Stomach smooth muscle (tissue), 2 donors: Measurements from ENCODE around the gene FAM181A.

Experiments
- H3K27ac ChIP-seq: one replicate; pipeline ENCODE4 v1.7.0; 2013; ENCODE audit warnings: mild to moderate bottlenecking, low read length, inconsistent platforms
- H3K27me3 ChIP-seq, 2 donors: one replicate each; pipeline ENCODE4 v1.7.0; 2013; ENCODE audit warnings: low read length in 2 of 2; ENCODE audit not compliant: insufficient read depth in 2 of 2, control insufficient read depth in 1 of 2
- H3K36me3 ChIP-seq, 2 donors: one replicate each; pipeline ENCODE4 v1.7.0; 2013; ENCODE audit warnings: low read length in 2 of 2; ENCODE audit not compliant: control insufficient read depth in 2 of 2, insufficient read depth in 2 of 2
- H3K4me1 ChIP-seq: one replicate; pipeline ENCODE4 v1.7.0; 2013; ENCODE audit warnings: low read length; ENCODE audit not compliant: control insufficient read depth, insufficient read depth
- H3K4me3 ChIP-seq, 2 donors: one replicate each; pipeline ENCODE4 v1.7.0; 2013; ENCODE audit warnings: low read length in 2 of 2
- H3K9ac ChIP-seq, 2 donors: one replicate each; pipeline ENCODE4 v1.7.0; 2013; ENCODE audit warnings: low read length in 2 of 2, mild to moderate bottlenecking in 1 of 2
- H3K9me3 ChIP-seq, 2 donors: one replicate each; pipeline ENCODE4 v1.7.0; 2013; ENCODE audit warnings: low read length in 2 of 2; ENCODE audit not compliant: control insufficient read depth in 2 of 2
- donor health status: healthy.
- donor health status: Pancreatic carcinoma.

FAM181A gene

DNA sequence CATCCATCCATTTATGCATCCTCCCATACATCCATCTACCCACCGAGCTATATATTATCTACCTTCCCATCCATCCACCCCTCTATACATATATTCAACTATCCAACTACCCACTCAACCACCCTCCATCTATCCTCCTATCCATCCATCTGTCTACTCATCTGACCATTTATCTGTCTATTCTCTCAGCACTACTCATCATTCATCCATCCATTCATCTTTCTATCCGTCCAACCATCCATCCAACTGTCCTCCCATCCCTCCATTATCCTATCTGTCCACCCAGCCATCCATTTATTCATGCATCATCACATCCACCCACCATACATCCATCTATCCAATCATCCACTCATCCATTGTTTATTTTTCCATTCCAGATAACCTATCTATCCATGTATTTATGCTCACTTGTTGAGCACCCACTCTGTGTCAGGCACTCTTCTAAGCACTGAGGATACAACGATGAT lies 37.7 kb downstream of the FAM181A start:
- Histone ChIP-seq H3K9ac (no peak overlapping the region), H3K27me3 (no peaks in the 10 kb centered on the region), H3K27ac (peak overlapping the region; percentile 37), H3K36me3 (peaks cover 29 to 36% of the 10 kb centered on the region in 2 donors), H3K4me1 (peaks cover 73% of the 10 kb centered on the region), H3K9me3 (no peaks in the 10 kb centered on the region), H3K4me3 (no peak overlapping the region)

DNA sequence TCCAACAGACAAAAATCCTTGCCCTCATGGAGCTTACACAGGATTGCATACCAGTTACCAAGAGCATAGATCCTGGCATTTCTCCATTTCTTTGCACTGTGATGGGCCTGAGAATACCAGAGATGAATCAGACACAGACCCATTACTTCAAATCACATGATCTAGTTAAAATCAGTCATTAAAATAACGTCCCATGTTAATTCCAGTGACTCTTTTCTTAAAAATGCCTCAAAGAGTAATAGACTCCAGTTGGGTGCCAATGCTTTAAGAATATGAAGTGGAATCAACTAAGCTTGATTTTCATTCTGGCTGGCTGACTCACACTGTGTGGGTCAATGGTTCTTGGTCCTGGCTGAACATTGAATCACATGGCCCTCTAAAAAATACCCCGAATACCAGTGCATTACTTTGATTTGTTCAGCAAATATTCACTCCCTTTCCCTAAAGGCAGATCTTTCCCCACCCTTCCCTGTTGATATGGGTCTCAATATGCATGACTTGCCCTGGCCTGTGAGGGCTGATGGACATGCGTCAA lies 38.2 kb downstream of the FAM181A start:
- no peaks in the 10 kb centered on the region for H3K9me3 ChIP-seq
- H3K36me3 ChIP-seq: peaks cover 29 to 32% of the 10 kb centered on the region in 2 donors
- peak overlapping the region in 1 of 2 donors; percentile 35 for H3K4me3 ChIP-seq
- no peaks in the 10 kb centered on the region for H3K27me3 ChIP-seq
- H3K4me1 ChIP-seq: peaks cover 73% of the 10 kb centered on the region
- H3K9ac ChIP-seq: no peak overlapping the region
- peak overlapping the region; percentile 71 for H3K27ac ChIP-seq

DNA sequence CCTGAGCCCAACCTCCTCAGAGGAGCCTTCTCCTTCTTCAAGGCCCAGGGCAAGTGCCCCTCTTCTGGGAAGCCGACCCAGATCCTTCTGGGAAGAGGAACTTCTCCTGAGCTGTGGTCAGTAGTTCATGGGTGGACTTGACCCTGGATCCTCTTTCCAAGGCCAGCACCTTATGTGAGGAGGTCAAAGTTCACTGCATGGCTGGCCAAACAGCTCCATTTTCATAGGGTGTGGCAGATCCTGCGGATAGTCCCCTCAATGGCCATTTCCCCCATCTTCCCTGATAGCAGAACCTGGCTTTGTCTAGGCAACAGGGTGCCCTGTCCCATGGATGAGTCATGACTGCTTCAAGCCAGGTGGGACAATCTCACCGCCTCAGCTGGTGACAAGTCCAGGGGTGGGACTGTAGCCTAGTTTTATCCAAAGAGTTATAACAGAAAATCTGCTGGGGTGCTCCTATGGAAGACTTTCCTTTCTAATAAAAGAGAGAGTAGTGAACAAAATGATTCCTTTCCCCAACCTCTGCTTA lies 38.9 kb downstream of the FAM181A start:
- Histone ChIP-seq H3K27me3 (no peaks in the 10 kb centered on the region), H3K4me3 (peak overlapping the region in 1 of 2 donors; percentile 35), H3K4me1 (peaks cover 78% of the 10 kb centered on the region), H3K9me3 (no peaks in the 10 kb centered on the region), H3K9ac (no peak overlapping the region), H3K36me3 (peaks cover 28 to 29% of the 10 kb centered on the region in 2 donors), H3K27ac (peak overlapping the region; percentile 71)

DNA sequence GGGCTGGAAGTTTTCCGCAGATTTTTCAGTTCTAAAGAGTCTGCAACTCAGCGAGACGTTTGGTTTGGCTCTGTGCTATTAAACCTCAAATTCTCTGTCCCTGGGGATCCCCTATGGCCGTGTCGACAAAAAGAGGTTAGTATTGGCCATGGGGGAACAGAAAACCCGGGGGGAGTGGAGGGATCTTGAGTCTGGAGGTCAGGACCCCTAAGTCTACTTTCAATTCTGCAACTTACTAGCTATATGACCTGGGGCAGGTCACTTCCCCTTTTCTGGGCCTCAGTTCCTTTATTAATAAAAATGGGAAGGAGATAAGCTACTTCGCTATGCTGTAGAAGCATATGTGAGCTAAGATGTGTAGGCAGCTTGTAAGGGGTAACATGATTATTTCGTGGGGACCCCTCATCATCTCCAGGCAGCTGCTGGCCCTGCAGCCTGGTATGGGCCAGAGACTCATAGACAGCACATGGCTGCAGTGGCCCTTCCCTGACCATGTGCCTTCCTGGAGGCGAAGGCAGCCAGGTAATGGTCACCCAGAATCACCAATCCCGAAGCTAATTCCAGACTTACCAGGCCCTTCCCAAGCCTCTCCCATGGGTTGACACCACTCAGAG lies 40.6 kb downstream of the FAM181A start:
- Histone ChIP-seq H3K36me3 (peaks cover 18 to 20% of the 10 kb centered on the region in 2 donors), H3K9ac (no peak overlapping the region), H3K27me3 (no peaks in the 10 kb centered on the region), H3K4me3 (no peak overlapping the region), H3K9me3 (no peaks in the 10 kb centered on the region), H3K4me1 (peaks cover 85% of the 10 kb centered on the region), H3K27ac (peak overlapping the region; percentile 60)

DNA sequence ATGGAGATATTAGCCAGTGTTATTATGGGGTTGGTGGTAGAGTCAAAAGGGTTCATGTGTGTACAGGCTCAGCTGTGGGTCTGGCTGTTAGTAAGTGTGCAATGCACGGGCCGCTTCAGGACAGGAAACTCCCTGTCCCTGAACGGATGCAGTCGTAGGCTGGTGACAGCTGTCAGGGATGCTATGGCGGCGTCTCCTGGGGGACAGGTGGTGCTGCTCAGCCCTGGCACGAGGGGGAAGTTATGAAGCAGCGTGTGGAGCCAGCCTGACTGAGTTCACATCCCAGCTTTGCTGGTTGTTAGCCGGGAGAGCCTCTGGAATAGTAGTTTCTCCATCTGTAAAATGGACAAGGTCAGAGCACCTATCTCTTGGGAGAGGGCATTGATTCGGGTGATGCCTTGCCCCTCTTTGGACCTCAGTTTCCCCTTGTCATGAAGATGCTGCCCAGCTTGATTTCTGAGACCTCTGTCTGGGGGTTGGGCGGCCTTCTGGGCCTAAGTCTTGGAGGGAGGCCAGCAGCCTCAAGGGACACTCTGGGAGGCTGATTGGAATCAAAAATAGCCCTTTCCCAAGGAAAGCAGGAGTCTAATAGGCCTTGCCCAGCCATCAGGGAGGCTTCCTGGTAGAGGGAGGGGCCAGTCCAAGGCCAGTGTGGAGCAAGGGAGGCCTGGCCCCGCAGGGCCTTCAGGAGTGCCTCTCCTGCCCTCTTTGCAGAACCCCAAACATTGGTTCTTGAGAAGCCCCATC lies 42.1 kb downstream of the FAM181A start:
- Histone ChIP-seq H3K27ac (peak overlapping the region; percentile 67), H3K4me3 (no peak overlapping the region), H3K9ac (no peak overlapping the region)

DNA sequence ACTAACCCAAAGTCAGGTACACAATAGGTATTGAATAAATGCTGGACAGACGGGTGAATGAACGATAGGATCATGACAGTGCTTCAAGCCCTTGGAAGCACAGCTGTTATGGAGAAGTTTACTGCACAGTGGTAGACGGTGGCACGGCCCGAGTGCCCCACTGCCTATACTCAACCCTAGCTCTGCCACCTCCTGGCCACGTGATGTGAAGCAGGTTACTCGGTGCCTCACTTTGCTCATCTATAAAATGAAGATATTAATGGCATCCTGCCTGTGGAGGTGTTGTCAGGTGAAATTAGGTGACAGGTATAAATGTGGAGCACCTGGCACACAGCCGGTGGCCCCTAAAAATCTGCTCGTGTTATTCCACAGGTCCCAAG lies 43.4 kb downstream of the FAM181A start:
- Histone ChIP-seq H3K9me3 (no peaks in the 10 kb centered on the region), H3K36me3 (peaks cover 3 to 8% of the 10 kb centered on the region in 2 donors), H3K27ac (peak overlapping the region; percentile 67), H3K9ac (peak overlapping the region; percentile 0 to 60), H3K27me3 (no peaks in the 10 kb centered on the region), H3K4me3 (peak overlapping the region; percentile 52 to 69), H3K4me1 (peaks cover 74% of the 10 kb centered on the region)

More for the DNA sequence above, 42.1 kb downstream of the FAM181A start:
- H3K4me1 ChIP-seq: peaks cover 80% of the 10 kb centered on the region
- peaks cover 6 to 9% of the 10 kb centered on the region in 2 donors for H3K36me3 ChIP-seq
- no peaks in the 10 kb centered on the region for H3K27me3 ChIP-seq
- no peaks in the 10 kb centered on the region for H3K9me3 ChIP-seq

DNA sequence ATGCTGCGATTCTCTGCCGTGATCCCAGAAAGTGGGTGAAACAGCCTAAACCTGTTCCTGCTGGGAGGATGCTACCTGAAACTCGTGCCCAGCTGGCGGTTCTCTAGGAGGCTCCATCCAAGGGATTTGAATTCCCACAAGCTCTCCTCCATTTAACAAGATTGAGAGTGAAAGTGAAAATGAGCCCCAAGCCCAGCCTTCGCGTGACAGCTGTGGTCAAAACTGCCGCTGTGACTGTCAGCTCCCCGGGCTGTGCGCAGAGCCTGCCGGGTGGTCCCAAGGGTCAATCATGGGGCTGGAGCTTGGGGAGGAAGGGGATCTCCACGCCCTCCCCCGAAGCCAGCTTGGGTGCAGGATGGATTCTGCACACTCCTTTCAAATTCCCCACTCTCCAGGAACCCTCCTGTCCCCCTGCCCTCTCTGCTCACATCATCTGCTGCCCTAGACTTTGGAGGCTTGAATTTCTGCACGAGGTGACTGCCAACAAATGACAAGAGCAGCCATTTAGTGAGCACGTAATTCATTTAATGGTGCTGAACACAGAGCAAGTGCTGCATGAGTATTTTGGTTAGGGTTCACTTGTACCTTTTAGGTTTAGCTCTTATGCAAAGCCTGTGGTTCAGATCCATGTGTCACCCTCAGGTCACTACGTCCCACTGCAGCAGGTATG lies 44.0 kb downstream of the FAM181A start:
- Histone ChIP-seq H3K9ac (peak overlapping the region; percentile 17 to 60), H3K27ac (peak overlapping the region; percentile 67), H3K27me3 (no peaks in the 10 kb centered on the region), H3K9me3 (no peaks in the 10 kb centered on the region), H3K36me3 (peaks cover 3 to 8% of the 10 kb centered on the region in 2 donors), H3K4me1 (peaks cover 73% of the 10 kb centered on the region), H3K4me3 (peak overlapping the region; percentile 52 to 69)

DNA sequence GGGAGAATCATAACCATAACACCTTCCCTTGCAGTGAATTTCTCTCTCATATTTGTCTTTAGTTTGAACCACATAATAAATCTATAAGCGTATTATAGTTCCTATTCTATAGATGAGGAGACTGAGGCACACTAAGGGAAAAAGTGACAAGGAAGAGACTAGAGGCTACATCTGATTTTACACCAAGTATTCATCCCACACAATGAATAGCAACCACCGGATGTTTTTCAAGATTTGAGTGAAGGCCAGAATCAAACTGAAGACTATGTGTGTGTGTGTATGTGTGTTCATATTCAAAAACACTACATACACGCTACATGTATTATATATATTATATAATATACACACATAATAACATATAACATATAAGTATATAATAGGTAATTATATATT lies 44.5 kb downstream of the FAM181A start:
- Histone ChIP-seq H3K36me3 (peaks cover 2 to 8% of the 10 kb centered on the region in 2 donors), H3K27me3 (no peaks in the 10 kb centered on the region), H3K9ac (peak overlapping the region; percentile 17 to 42), H3K9me3 (no peaks in the 10 kb centered on the region), H3K4me3 (peak overlapping the region; percentile 52 to 69), H3K27ac (peak overlapping the region; percentile 67), H3K4me1 (peaks cover 73% of the 10 kb centered on the region)

DNA sequence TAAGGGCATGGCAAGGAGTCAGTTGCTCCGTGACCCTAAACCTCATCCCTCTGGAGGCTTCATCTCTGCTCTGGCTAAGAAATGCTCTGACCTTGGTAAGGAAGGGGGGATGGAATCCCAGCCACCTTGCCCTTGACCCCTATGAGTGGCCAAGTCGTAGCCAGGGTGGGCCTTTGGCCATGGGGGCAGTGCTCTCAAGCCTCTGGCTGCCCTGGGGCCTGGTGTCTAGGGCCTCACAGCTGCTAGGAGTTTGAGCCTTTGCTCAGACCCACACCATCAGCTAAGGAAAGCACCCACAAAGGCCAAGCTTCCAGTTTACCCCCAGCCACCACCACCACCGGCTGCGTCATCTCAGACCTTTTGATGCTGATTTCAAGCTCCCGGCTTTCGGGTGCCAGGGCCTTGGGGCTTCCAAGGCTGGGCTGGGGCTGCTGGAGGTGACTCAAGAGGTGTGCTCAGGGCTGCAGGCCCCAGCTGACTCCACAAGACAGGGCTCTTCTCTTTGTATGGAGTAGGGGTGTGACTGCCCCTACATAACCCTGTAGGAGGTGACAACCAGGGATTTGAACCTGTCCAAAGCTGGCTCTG lies 45.6 kb downstream of the FAM181A start:
- Histone ChIP-seq H3K9me3 (no peaks in the 10 kb centered on the region), H3K4me3 (peak overlapping the region; percentile 81 to 93), H3K27ac (peak overlapping the region; percentile 99), H3K27me3 (no peaks in the 10 kb centered on the region), H3K4me1 (peaks cover 75% of the 10 kb centered on the region), H3K36me3 (peaks cover 2 to 8% of the 10 kb centered on the region in 2 donors), H3K9ac (peak overlapping the region; percentile 71 to 78)

DNA sequence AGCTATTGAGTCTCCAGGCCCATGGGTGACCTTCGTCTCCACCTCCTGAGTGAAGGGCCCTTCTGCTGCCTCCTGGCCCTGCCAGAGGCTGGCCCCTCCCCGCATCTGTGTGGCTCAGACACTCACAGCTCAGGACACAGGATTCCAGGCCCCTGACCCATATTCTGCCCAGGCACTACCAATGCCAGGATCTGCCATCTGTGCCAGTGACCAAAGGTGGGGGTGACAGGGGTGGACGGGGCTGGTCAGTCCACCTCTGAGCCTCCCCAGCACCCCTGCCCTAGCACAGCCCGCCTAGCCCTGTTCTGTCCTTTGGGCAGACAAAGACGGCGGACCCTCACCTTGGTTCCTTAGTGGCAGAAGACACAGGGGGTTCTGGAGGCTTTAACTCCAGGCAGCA lies 46.5 kb downstream of the FAM181A start:
- peak overlapping the region; percentile 81 to 93 for H3K4me3 ChIP-seq
- H3K27me3 ChIP-seq: no peaks in the 10 kb centered on the region
- no peaks in the 10 kb centered on the region for H3K9me3 ChIP-seq
- peak overlapping the region; percentile 71 to 78 for H3K9ac ChIP-seq
- H3K36me3 ChIP-seq: peaks cover 2 to 6% of the 10 kb centered on the region in 2 donors
- H3K27ac ChIP-seq: peak overlapping the region; percentile 99
- peaks cover 73% of the 10 kb centered on the region for H3K4me1 ChIP-seq
